ENCODE data around the gene WNT5B. TPM values are rescaled to one million over a fixed set of nuclear protein-coding genes. Genes with fewer than 3 reads are reported as not detected.

Gene WNT5B
- total and polyA plus RNA-seq, 9 of the 15 experiments (the other 6 are each of a cell fraction or from before 2014, with no cell fraction given): 0.42 to 16.8 (median 5.4) TPM

- CTCF ChIA-PET (ENCODE audit: low intra/inter-chr PET ratio): interaction anchor here (5.0 kb wide), 1 partner anchor 140 kb away, joined by 44 read pairs; no protein-coding TSS in a partner anchor
- BruUV-seq (replicated peaks): no TSS peak
- no peak for TF ChIP-seq ATF6 (CRISPR knock-in tag; IDR thresholded peaks at IDR 0.05)
- no peak for TF ChIP-seq CBX3 (IDR thresholded peaks at IDR 0.05; ENCODE audit: borderline replicate concordance in 1 of 2, low read length in 2 of 2)
- TF ChIP-seq BRD4 (IDR thresholded peaks at IDR 0.05): no peak
- no peak for TF ChIP-seq PBX2 (CRISPR knock-in tag; IDR thresholded peaks at IDR 0.05; ENCODE audit: low read depth)
- peak; percentile 63 for TF ChIP-seq PBX2 (tag; conservative IDR thresholded peaks at IDR 0.05; ENCODE audit: low read depth)
- no peak for TF ChIP-seq PHF21A (IDR thresholded peaks at IDR 0.05; ENCODE audit: borderline replicate concordance, low read depth)
- TF ChIP-seq ESRRB (CRISPR knock-in tag; IDR thresholded peaks at IDR 0.05; ENCODE audit: borderline replicate concordance): no peak
- no peak for TF ChIP-seq JUNB (CRISPR knock-in tag; conservative IDR thresholded peaks at IDR 0.05)
- no peak for TF ChIP-seq ZNF507 (tag; conservative IDR thresholded peaks at IDR 0.05)
- TF ChIP-seq ZFP1 (CRISPR knock-in tag; IDR thresholded peaks at IDR 0.05): no peak
- no peak for TF ChIP-seq FOXA3 (CRISPR knock-in tag; conservative IDR thresholded peaks at IDR 0.05 in 1 of 2, IDR thresholded peaks at IDR 0.05 in 1 of 2)
- TF ChIP-seq CBFA2T3 (IDR thresholded peaks at IDR 0.05): peak; percentile 30; the same call in 1 of the 2 replicates
- DNase-seq (ENCODE audit: extremely low read depth in 1 of 4, low spot score in 3 of 4): no peak
- POLR2A ChIA-PET: interaction anchor here (0.6 to 3.3 kb wide), 4 partner anchors 12 to 883 kb away, joined by 3 to 9 read pairs (median 4); no protein-coding TSS in a partner anchor
- intact Hi-C loops (cut with micrococcal nuclease) (loop anchor here (5.0 kb wide), 2 partner anchors 62 to 292 kb away; no protein-coding TSS in a partner anchor), in situ Hi-C loops (cut with MboI) (loop anchor here (5.0 kb wide), 1 partner anchor 287 kb away; no protein-coding TSS in a partner anchor)
- Histone ChIP-seq H3K4me3 (no peak overlapping the region), H3K27ac (ENCODE audit: extremely low read depth, low read depth, low read length) (no peak overlapping the region), H3K9ac (ENCODE audit: insufficient read depth in 1 of 2, low read depth in 2 of 2, low read length in 2 of 2) (peak overlapping the region in 1 of 2 experiments; percentile 39; a peak in 1 of 4 replicates), H2AFZ (ENCODE audit: low read depth, low read length) (0 out of 2 replicates have a peak overlapping the region, but pooled peaks have one; percentile 21), H3K4me1 (replicated peaks in 1 of 2; ENCODE audit: control insufficient read depth in 2 of 2, insufficient read depth in 2 of 2, low read length in 2 of 2) (peaks cover 21 to 39% of the 10 kb centered on the region in 2 experiments), H3K4me2 (ENCODE audit: insufficient read depth, low read length) (no peak overlapping the region), H3K9me3 (replicated peaks; ENCODE audit: control insufficient read depth, insufficient read depth, low read depth, low read length) (no peaks in the 10 kb centered on the region), H4K20me1 (replicated peaks; ENCODE audit: control insufficient read depth, insufficient read depth, low read length) (no peaks in the 10 kb centered on the region), H3K36me3 (ENCODE audit: control insufficient read depth, insufficient read depth, low read length) (no peaks in the 10 kb centered on the region), H3K9me1 (ENCODE audit: control insufficient read depth, insufficient read depth, low read length) (no peaks in the 10 kb centered on the region), H3K79me2 (ENCODE audit: control insufficient read depth, insufficient read depth, low read length) (no peaks in the 10 kb centered on the region), H3K27me3 (ENCODE audit: control insufficient read depth in 2 of 2, insufficient read depth in 2 of 2, low read length in 2 of 2) (no peaks in the 10 kb centered on the region)
- no peak; the same call in 2 of the 3 replicates for ATAC-seq
- 26% methylated on average over 5 of the region's 5 CpGs for WGBS (ENCODE audit: insufficient coverage, low coverage, missing lambda C conversion rate)
- FAIRE-seq: no peak
Measured at GRCh38 chr12:1650260-1650977, 21.4 kb downstream of the WNT5B start.

Measured in K562 (cell line).